K562 (cell line): Measurements from ENCODE around the gene ANKZF1. TPM values are rescaled to one million over a fixed set of nuclear protein-coding genes. Genes with fewer than 3 reads are reported as not detected.

Experiments
- ATAC-seq: fragments of 200-7000 bp; cut with Tn5 transposase; 3 replicates; pipeline ENCODE4 v1.9.1; 2020; ENCODE audit warnings: moderate library complexity
- BruUV-seq: library from RNA; stranded (reverse); fragments of 400-500 nt; replicated peaks from 2 replicates; lab custom pipeline; 2021; lab: Mats Ljungman, UMichigan
- CTCF ChIA-PET: fragments of 300-600 bp; formaldehyde crosslinking; extraction: SDS; loops from one replicate; lab custom pipeline; 2021; ENCODE audit warnings: low intra/inter-chr PET ratio; lab: Yijun Ruan, JAX
- POLR2A ChIA-PET: fragments of 300-600, 350-650 bp; sonication (Branson Sonifier 250); formaldehyde crosslinking; extraction: SDS; loops from one replicate; lab custom pipeline; 2021; ENCODE audit warnings: antibody characterized with exemption, inconsistent platforms; lab: Yijun Ruan, JAX
- DNase-seq, 4 experiments: peaks; one replicate each; pipeline versions ENCODE4 v3.0.0 to v3.0.0-alpha.2; 2011 to 2018; ENCODE audit warnings: low spot score in 3 of 4, mixed read lengths in 3 of 4; ENCODE audit errors: extremely low read depth in 1 of 4
- FAIRE-seq: peaks from 2 replicates; lab custom pipeline; 2011; peaks lifted over from hg19 to GRCh38; lab: Jason Lieb, UNC
- H2AFZ ChIP-seq: 2 replicates; pipeline ENCODE4 v1.6.0; 2011; ENCODE audit warnings: low read depth, low read length, control low read depth, inconsistent platforms
- H3K27ac ChIP-seq: fragments of 200-600 bp; 3 replicates; pipeline ENCODE4 v1.8.0; 2011; ENCODE audit warnings: low read depth, mild to moderate bottlenecking, control low read depth, inconsistent platforms, low read length, moderate library complexity, mixed read lengths; ENCODE audit errors: extremely low read depth
- H3K27me3 ChIP-seq, 2 experiments: fragments of 300-600 bp in 1 of 2; 2 replicates in 1 of 2; 3 replicates in 1 of 2; pipeline versions ENCODE4 v1.6.0 to v1.8.0; 2011; ENCODE audit warnings: inconsistent platforms in 2 of 2, low read length in 2 of 2, mild to moderate bottlenecking in 1 of 2, mixed read lengths in 1 of 2, moderate library complexity in 1 of 2; ENCODE audit not compliant: control insufficient read depth in 2 of 2, insufficient read depth in 2 of 2
- H3K36me3 ChIP-seq: fragments of 300-600 bp; 3 replicates; pipeline ENCODE4 v1.8.0; 2011; ENCODE audit warnings: mild to moderate bottlenecking, low read length, inconsistent platforms; ENCODE audit not compliant: control insufficient read depth, insufficient read depth
- H3K4me1 ChIP-seq, 2 experiments: fragments of 200-600 bp in 1 of 2; replicated peaks in 1 of 2; 2 replicates in 1 of 2; 3 replicates in 1 of 2; pipeline versions ENCODE4 v1.5.1 to v1.8.0; 2011; ENCODE audit warnings: inconsistent platforms in 2 of 2, low read length in 2 of 2, mild to moderate bottlenecking in 1 of 2, mixed read lengths in 1 of 2, moderate library complexity in 1 of 2; ENCODE audit not compliant: control insufficient read depth in 2 of 2, insufficient read depth in 2 of 2
- H3K4me2 ChIP-seq: 2 replicates; pipeline ENCODE4 v1.6.1; 2011; ENCODE audit warnings: low read length, control low read depth, inconsistent platforms, mixed read lengths; ENCODE audit not compliant: insufficient read depth
- H3K4me3 ChIP-seq: fragments of 200-600 bp; sonication (generic), shearing (Covaris generic); 2 replicates; pipeline ENCODE4 v1.5.1; 2016; ENCODE audit warnings: control low read depth, inconsistent platforms
- H3K79me2 ChIP-seq: fragments of 200-600 bp; 3 replicates; pipeline ENCODE4 v1.8.0; 2011; ENCODE audit warnings: low read length, inconsistent platforms; ENCODE audit not compliant: control insufficient read depth, insufficient read depth
- H3K9ac ChIP-seq, 2 experiments: 2 replicates each; pipeline versions ENCODE4 v1.6.0 to v1.6.1; 2011; ENCODE audit warnings: low read depth in 2 of 2, low read length in 2 of 2, control low read depth in 1 of 2, inconsistent platforms in 1 of 2, mild to moderate bottlenecking in 1 of 2, mixed read lengths in 1 of 2; ENCODE audit not compliant: insufficient read depth in 1 of 2
- H3K9me1 ChIP-seq: one replicate; pipeline ENCODE4 v1.6.0; 2011; ENCODE audit warnings: inconsistent platforms, mild to moderate bottlenecking, low read length, moderate library complexity; ENCODE audit not compliant: control insufficient read depth, insufficient read depth
- H3K9me3 ChIP-seq: replicated peaks from 2 replicates; pipeline ENCODE4 v1.5.1; 2011; ENCODE audit warnings: low read depth, low read length, inconsistent platforms; ENCODE audit not compliant: control insufficient read depth, insufficient read depth
- H4K20me1 ChIP-seq: replicated peaks from 2 replicates; pipeline ENCODE4 v1.6.1; 2011; ENCODE audit warnings: low read length, inconsistent platforms, mixed read lengths; ENCODE audit not compliant: control insufficient read depth, insufficient read depth
- FOXJ2 ChIP-seq: fragments of 200-800 bp; sonication (Bioruptor generic); IDR thresholded peaks from 2 replicates; pipeline ENCODE4 v1.6.1; 2016; ENCODE audit warnings: missing genetic modification characterization, missing compliant biosample characterization
- ID3 ChIP-seq, 2 experiments: fragments of 250-450 bp in 1 of 2; fragments of 450-650 bp in 1 of 2; sonication (Bioruptor Pico) in 1 of 2; IDR thresholded peaks; 2 replicates each; pipeline versions ENCODE4 v1.6.1 to v1.8.0; 2016 to 2021; ENCODE audit warnings: mild to moderate bottlenecking in 2 of 2, moderate library complexity in 2 of 2, missing compliant biosample characterization in 1 of 2, missing genetic modification characterization in 1 of 2
- KAT8 ChIP-seq: fragments of 450-650 bp; IDR thresholded peaks from 2 replicates; pipeline ENCODE4 v1.6.1; 2016; ENCODE audit warnings: low read depth, mild to moderate bottlenecking
- MEIS2 ChIP-seq: fragments of 450-650 bp; IDR thresholded peaks from 2 replicates; pipeline ENCODE4 v1.6.1; 2014; ENCODE audit warnings: mild to moderate bottlenecking; ENCODE audit not compliant: partially characterized antibody
- WGBS: fragments of 100-300 bp; shearing (Covaris generic); methylation state at CpG from one replicate; pipeline ENCODE4 v1.1.6; 2016; ENCODE audit warnings: low coverage, mixed read lengths; ENCODE audit not compliant: insufficient coverage; ENCODE audit errors: missing lambda C conversion rate; 5-methylcytosine and 5-hydroxymethylcytosine counted together
- in situ Hi-C: fragments of 300-500 bp; cut with MboI; formaldehyde crosslinking; loops from 4 replicates; pipeline ENCODE4 v1.15.0; 2018; ENCODE audit warnings: inconsistent platforms, mixed read lengths
- intact Hi-C: fragments of 100-400 bp; cut with micrococcal nuclease; formaldehyde crosslinking; loops from 2 replicates; pipeline ENCODE4 v1.14.2; 2022
- polyA plus RNA-seq, 8 experiments: library from polyadenylated mRNA; depleted of rRNA in 4 of 8; stranded (reverse) in 5 of 8; unstranded in 3 of 8; fragments of >200 nt; fragmentation: Nextera tagmentation in 2 of 8; fragmentation: Illumina TruSeq in 1 of 8; extraction: Ambion mirVana in 2 of 8; extraction: Trizol in 1 of 8; gene quantifications; 2 replicates each; pipeline versions ENCODE4 v1.2.1 to v1.2.3, GENCODE V29; 2011 to 2014; ENCODE audit warnings: inconsistent platforms in 1 of 8, missing spikeins in 1 of 8
- total RNA-seq, 7 experiments: library from RNA; depleted of rRNA in 6 of 7; stranded (reverse); fragments of >200 nt in 6 of 7; fragmentation: Illumina TruSeq in 2 of 7; extraction: Trizol in 2 of 7; gene quantifications; 2 replicates each; pipeline versions ENCODE4 v1.2.1 to v1.2.3, GENCODE V29; 2011 to 2021; ENCODE audit warnings: low replicate concordance in 1 of 7
- TF ChIP-seq, protein P1 (sequence below): IDR thresholded peaks from 2 replicates; pipeline ENCODE4 v1.6.1; 2011; ENCODE audit warnings: borderline replicate concordance, low read depth, mild to moderate bottlenecking, moderate library complexity, low read length; ENCODE audit not compliant: insufficient read depth, poor library complexity, severe bottlenecking
- TF ChIP-seq, protein P2 (sequence below): fragments of 450-650 bp; IDR thresholded peaks from 2 replicates; pipeline ENCODE4 v1.6.1; 2016

The ANKZF1 gene
- total and polyA plus RNA-seq, 9 of the 15 experiments (the other 6 are each of a cell fraction or from before 2014, with no cell fraction given) = 3.1 to 60.6 (median 31.0) TPM

GRCh38 chr2:219281588-219281987 lies 52.0 kb downstream of the ANKZF1 start:
- CTCF ChIA-PET = no interaction called here
- peaks cover 5% of the 10 kb centered on the region for H3K9me1 ChIP-seq
- no TSS peak for BruUV-seq

More at GRCh38 chr2:219281588-219281987, 52.0 kb downstream of the ANKZF1 start:
- intact Hi-C loops = no loop called here
- Histone ChIP-seq H3K27me3 (no peaks in the 10 kb centered on the region), H3K9ac (peak overlapping the region; percentile 48 to 75; a peak in 3 of 4 replicates)
- TF ChIP-seq, protein P1, sequence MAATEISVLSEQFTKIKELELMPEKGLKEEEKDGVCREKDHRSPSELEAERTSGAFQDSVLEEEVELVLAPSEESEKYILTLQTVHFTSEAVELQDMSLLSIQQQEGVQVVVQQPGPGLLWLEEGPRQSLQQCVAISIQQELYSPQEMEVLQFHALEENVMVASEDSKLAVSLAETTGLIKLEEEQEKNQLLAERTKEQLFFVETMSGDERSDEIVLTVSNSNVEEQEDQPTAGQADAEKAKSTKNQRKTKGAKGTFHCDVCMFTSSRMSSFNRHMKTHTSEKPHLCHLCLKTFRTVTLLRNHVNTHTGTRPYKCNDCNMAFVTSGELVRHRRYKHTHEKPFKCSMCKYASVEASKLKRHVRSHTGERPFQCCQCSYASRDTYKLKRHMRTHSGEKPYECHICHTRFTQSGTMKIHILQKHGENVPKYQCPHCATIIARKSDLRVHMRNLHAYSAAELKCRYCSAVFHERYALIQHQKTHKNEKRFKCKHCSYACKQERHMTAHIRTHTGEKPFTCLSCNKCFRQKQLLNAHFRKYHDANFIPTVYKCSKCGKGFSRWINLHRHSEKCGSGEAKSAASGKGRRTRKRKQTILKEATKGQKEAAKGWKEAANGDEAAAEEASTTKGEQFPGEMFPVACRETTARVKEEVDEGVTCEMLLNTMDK = no peak
- peak; percentile 75 for TF ChIP-seq MEIS2
- TF ChIP-seq, protein P2, sequence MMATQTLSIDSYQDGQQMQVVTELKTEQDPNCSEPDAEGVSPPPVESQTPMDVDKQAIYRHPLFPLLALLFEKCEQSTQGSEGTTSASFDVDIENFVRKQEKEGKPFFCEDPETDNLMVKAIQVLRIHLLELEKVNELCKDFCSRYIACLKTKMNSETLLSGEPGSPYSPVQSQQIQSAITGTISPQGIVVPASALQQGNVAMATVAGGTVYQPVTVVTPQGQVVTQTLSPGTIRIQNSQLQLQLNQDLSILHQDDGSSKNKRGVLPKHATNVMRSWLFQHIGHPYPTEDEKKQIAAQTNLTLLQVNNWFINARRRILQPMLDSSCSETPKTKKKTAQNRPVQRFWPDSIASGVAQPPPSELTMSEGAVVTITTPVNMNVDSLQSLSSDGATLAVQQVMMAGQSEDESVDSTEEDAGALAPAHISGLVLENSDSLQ = peak; percentile 70
- TF ChIP-seq FOXJ2 (tag) = no peak
- TF ChIP-seq KAT8 = no peak
- no peak for TF ChIP-seq ID3 (CRISPR knock-in tag; IDR thresholded peaks at IDR 0.05)
- TF ChIP-seq ID3 (tag; IDR thresholded peaks at IDR 0.05) = no peak
- TF ChIP-seq, all 486 proteins: peak for 2
- no peaks in the 10 kb centered on the region for H3K36me3 ChIP-seq
- FAIRE-seq (no peak), ATAC-seq (no peak), DNase-seq (peak in 1 of 4 experiments; percentile 42)
- 44% methylated on average over 8 of the region's 8 CpGs for WGBS
- H4K20me1 ChIP-seq = no peaks in the 10 kb centered on the region
- no peaks in the 10 kb centered on the region for H3K79me2 ChIP-seq
- in situ Hi-C loops = no loop called here
- peak overlapping the region; percentile 67 for H2AFZ ChIP-seq
- POLR2A ChIA-PET = interaction anchor here (0.6 to 1.3 kb wide), 3 partner anchors 36 to 42 kb away, joined by 3 to 7 read pairs (median 3); partner anchors contain the start of genes GLB1L and STK16
- H3K4me2 ChIP-seq = peak overlapping the region; percentile 9; the same call in 1 of the 2 replicates
- no peak overlapping the region for H3K4me3 ChIP-seq
- H3K27ac ChIP-seq = no peak overlapping the region; the same call in 2 of the 3 replicates
- no peaks in the 10 kb centered on the region for H3K9me3 ChIP-seq
- peaks cover 52 to 75% of the 10 kb centered on the region in 2 experiments for H3K4me1 ChIP-seq
